HG03045 (cell line): ENCODE data around the gene NIPAL3.
"Not testable (repeated sequence)": the region's sequence is repeated elsewhere in the genome, so short reads cannot be mapped to it uniquely, and the experiment has no call there.

Experiments used
- ATAC-seq: cut with Tn5 transposase; IDR thresholded peaks from one replicate; pipeline ENCODE4 v1.9.1; 2021; ENCODE audit warnings: mild to moderate bottlenecking, moderate library complexity; ENCODE audit not compliant: unreplicated experiment

Gene NIPAL3

DNA sequence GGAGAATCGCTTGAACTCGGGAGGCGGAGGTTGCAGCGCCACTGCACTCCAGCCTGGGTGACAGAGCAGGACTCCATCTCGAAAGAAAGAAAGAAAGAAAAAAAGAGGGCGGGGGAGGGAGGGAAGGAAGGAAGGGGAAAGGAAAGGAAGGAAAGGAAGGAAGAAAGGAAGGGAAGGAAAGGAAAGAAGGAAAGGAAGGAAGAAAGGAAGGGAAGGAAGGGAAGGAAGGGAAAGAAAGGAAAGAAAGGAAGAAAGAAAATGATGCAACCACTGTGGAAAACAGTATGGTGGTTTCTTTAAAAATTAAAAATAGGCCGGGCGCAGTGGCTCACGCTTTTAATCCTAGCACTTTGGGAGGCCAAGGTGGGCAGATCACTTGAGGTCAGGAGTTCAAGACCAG is 71.9 kb downstream of the NIPAL3 start:
- no peak for ATAC-seq

DNA sequence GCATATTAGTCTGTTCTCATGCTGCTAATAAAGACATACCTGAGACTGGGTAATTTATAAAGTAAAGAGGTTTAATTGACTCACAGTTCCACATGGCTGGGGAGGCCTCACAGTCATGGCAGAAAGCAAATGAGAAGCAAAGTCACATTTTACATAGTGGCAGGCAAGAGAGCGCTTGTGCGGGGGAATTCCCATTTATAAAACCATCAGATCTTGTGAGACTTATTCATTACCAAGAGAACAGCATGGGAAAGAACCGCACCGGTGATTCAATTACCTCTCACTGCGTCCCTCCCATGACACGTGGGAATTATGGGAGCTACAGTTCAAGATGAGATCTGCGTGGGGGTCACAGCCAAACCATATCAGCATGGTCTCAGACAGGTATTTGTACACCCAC is 72.6 kb downstream of the NIPAL3 start:
- not testable (repeated sequence) for ATAC-seq

- no peak for ATAC-seq
Observed at GRCh38 chr1:24489674-24490073, 74.1 kb downstream of the NIPAL3 start.

- ATAC-seq, result no peak
Observed at GRCh38 chr1:24490101-24490781, 74.6 kb downstream of the NIPAL3 start.

DNA sequence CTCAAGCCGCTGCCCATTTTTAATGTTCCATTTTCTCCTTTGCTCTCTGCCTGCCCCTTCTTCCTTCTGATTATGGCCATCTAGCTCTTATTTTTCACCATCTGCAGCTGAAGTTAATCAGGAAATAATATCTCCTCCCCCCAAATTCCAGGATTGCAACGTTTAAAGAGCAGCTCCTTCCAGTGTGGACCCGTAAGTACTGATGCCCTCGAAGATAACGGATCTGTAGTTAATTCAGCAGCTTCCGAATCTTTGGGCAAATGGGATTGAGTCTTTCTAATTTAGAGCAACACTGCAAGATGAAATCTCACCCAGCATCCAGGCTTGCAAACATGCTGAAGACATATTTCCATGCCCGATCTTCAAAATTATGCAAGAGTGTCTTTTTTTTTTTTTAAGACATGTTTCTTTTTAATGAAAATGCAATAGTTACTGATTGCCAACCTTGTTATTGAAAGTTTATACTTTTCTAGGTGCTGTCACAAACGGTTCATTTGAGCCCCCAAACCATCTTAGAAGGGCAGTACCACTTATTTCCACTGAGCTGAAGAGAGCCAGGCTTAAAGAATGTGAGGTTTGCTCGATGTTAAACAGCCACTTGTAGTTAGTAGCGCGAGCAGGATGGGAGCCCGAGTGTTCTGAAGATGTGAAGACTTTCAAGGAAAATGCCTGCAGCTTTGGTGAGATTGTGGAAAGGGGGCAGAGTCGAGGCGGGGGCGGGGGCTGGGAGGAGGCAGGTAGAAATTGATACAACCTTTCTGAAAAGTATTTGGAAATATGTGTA is 76.2 kb downstream of the NIPAL3 start:
- ATAC-seq, result no peak

DNA sequence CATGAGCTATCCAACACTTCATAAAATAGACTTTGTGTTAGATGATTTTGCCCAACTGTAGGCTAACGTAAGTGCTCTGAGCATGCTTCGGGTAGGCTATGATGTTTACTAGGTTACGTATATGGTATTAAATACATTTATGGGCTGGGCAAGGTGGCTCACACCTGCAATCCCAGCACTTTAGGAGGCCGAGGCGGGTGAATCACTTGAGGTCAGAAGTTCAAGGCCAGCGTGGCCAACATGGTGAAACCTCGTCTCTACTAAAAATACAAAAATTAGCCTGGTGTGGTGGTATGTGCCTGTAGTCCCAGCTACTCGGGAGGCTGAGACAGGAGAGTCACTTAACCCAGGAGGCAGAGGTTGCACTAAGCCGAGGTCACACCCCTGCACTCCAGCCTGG is 77.3 kb downstream of the NIPAL3 start:
- ATAC-seq, result not testable (repeated sequence)

- no peak for ATAC-seq
Observed at GRCh38 chr1:24493785-24494184, 78.2 kb downstream of the NIPAL3 start.

DNA sequence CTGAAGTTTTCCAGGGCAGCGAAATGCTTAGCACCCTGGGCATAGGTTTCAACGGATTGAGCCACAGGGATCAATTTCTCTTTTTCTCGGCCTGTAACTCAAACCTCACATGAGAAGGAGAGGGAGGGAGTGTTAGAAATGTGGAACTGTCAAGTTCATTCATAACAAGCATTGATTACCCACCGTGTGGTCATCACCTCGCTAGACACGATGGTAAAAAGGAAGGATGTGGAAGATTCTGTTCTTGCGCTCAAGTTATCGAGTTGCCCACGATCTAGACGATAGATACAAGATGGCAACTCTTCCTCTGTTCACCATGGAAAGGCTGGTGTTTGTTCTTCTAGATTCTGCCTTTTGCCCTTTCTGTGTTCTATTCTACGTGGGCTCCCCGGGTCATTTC is 83.0 kb downstream of the NIPAL3 start:
- no peak for ATAC-seq

DNA sequence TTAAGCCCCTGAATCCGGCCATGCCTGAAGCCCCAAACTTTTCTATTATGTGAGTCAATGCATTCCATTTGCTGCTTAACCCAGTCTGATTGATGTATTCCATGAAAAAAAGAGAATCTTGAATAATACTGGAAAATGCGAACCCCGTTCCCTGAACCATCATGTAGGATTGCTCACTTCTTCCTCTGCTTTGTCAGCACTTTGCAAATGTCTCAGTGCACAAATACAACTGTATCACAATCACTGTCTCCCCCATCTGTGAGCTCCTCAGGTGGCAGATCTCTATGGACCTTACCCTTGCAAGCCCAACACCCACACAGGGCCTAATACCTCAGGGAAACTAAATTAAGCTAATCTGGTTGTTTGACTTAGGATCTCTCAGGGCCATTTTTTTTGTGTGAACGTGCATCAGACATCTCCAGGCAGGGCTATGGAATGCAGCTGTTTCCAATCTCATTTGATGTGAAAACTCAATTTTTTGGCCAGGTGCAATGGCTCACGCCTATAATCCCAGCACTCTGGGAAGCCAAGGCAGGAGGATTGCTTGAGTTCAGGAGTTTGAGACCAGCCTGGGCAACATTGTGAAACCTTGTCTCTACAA is 84.9 kb downstream of the NIPAL3 start:
- no peak for ATAC-seq

DNA sequence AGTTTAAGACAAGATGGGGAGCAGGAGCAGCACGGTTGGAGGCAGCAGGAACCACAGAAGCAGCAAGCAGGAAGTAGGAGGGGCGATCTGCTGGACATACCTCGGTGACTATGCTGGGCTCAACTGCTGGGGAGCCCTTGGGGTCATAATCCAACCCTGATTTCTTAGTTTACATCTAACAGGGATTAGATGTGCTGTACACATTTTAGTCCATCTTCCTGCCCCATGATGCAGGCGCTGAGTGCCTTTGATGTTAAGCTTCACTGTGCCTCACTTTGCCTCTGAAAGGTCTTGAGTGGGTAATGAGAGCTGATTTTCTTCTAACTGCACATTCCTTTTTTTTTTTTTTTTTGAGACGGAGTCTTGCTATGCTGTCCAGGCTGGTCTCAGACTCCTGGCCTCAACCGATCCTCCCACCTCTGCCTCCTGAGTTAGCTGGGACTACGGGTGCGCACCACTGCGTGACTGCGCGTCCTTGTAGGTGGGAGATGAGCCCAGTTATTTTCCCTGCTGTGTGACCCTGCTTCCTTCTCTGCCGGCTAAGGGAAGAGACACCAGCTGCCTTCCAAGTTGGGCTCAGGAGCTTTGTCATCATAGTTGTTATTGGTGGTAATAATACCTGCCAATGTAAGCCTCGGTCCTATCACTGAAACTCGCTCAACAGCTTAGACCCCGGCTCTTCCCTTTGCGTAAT is 85.9 kb downstream of the NIPAL3 start:
- ATAC-seq, result no peak

DNA sequence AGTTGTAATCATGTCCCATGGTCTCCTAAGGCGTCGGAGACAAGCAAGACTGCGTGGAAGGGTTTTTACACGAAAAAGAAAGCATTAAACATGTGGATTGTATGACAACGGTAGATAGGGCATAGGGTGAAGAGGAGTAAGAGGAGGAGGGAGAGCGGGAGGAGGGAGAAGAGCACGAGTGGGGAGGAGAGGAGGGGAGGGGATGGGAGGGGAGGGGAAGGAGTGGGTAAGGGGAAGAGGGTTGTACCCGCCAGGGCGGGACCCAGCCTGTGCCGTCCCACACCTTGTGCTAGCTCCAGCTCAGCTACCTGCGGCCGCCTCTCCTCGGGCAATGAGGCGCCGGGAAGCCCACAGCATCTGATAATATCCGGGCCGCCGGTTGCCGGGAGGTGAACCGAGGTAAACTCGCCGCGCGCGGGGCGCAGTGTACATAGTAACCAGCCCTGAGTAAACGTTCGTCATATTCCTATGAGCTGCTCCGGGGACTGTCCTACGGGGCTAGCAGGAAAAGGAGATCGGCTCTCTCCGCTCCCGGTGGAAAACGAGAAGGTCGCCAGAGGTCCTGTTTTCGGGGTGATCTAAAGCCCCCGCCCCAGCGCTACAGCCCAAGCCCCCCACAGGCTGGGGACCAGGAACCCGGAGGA is 86.6 kb downstream of the NIPAL3 start:
- ATAC-seq, result no peak

DNA sequence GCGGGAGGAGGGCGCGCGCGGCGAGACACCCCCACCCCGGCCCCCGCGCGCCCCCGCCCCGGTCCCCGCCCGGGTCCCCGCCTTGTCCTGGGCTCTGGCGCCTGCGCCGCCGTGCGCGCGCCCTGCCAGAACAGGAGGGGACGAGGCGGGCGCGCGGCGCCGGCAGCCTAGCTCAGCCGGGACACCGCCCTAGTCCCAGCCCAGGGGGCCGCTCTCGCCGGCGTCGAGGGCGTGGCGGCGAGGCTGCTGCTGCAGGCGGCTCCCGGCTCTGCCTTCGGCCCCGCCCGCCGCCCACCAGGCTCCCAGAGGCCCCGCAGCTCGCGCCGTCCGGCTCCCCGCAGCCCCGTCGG is 87.1 kb downstream of the NIPAL3 start, which contains the start of gene RCAN3:
Gene RCAN3, plus strand, starts transcription at position 128 of the 350 bp plus-strand sequence. CDS start 11,537 bp downstream, outside the sequence.
- peak; percentile 78 for ATAC-seq

DNA sequence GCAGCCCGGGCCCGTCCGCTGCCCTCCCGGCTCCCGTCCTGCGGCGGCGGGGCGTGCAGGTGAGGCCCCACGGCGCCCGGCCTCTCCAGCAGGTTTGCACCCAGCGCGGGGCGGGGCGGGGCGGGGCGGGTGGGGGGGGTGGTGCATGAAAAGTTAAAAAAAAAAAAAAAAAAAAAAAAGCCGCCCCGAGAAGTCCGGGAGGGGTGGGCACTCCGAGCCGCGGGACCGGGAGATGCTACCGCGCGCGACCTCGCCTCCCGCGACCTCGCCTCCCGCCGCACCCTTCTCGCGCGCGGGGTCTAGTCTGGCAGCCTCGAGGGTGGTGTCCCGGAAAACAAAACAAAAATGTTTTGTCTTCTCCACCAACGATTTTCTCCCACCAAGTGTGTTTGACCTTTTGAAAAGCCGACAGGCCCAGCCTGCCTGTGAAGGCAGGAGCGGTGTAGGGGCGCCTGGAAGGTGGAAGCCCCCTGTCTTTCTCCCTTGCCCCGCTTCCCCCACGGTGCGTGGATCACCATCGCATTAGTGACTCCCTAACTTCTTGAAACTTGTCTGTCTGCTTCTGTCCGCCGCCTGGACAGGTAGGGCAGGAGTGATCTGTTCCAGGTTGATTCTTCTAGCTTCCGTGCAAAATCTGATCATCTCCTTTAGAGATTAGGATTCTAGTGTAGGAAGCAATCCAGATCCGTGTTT is 87.6 kb downstream of the NIPAL3 start:
- ATAC-seq, result no peak

DNA sequence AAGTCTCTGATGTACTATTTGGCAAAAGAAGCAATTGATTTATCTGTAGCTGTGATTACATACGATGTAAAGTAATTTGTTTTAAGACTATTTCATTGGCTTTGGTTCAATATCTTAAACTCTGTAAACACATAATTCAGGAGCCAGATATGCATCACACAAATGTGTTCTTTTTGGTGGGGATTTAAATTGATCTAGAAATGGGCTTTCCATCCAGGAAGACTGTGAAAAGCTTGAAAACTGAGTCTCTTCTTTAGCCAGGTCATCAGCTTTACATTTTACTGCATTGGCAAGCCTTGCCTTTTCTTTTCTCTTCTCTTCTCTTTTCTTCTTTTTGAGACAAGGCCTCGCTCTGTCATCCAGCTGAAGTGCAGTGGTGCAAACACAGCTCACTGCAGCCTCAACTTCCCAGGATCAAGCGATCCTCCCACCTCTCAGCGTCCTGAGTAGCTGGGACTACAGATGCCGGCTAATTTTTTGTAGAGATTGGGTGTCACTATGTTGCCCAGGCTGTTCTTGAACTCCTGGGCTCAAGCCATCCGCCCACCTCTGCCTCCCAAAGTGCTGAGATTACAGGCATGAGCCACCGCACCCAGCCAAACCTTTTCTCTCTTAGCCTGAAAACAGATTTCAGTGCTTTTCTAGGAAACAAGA is 88.4 kb downstream of the NIPAL3 start:
- ATAC-seq, result no peak

- no peak for ATAC-seq
Observed at GRCh38 chr1:24504560-24504959, 89.0 kb downstream of the NIPAL3 start.

DNA sequence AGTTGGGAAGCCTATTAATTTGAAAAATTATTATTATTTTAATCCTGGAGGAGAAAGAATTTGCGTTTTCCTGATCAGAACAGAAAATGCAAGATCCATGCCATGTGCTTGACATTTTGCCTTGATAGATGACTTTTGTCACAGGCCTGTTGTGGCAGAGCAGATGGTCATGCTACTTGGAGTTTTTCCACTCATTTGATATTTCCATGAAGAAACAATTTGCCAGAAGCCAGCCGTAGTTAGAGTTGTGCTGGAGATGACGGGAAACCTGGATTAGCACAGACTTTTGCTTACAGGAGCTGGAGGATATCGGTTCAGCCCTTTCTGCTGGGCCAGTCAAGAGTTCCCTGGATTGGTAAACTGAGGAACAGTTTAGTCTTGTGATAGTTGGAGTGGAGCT is 90.2 kb downstream of the NIPAL3 start:
- no peak for ATAC-seq

DNA sequence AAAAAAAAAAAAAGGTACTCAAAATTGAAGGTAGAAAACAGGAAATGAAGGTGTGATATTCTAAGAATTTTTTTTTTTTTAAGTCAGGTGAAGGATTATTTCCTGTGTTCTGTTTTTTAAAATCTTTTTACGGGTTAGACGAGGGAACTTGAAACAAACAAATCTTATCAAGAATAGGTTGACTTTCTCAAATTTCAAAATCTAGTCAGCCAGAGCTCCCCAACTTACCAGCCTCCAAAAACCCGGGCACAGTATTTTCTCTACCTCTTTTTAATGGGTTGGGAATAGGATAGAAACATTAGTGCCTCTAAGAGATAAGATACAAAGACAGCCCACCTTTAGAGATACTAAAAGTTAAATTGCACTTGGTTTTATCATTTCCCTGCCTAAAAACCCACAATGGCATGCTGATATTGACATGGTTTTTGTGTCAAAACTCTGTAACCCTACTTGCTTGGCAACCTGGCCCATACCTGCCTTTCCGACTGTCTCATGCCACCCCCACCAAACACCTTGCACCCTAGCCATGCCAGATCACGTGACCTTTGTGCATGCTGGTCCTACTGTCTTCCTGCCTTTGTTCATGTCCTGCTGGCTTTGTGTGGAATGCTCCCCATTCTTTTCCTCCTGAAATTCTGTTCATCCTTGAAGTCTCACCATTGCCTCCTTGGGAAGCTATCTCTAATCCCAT is 91.2 kb downstream of the NIPAL3 start:
- no peak for ATAC-seq

DNA sequence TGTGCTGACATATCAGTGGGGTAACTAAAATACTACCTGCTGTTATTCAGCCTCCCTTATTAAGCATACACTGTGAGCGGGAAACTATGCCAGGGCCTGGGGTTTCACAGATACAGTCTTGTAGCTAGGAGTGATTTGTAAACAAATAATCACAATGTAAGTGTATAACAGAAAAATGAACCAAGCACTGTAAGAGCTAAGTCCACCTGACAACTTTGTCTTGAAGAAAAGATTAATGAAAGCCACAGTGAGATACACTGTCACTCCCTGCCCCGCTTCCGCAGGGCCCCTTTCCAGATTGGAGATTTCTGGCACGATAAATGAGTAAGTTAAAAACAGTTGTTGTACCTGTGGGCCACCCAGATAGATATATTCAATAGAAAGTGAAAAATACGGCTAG is 91.8 kb downstream of the NIPAL3 start:
- ATAC-seq, result no peak

GRCh38 chr1:24508911-24509310 is 93.3 kb downstream of the NIPAL3 start:
- no peak for ATAC-seq
